H1 (cell line): ENCODE data around the gene ADGRG1. TPM values are rescaled to one million over a fixed set of nuclear protein-coding genes. Genes with fewer than 3 reads are reported as not detected.
A peak's percentile ranks its signal among the peaks of the same experiment; 100 is the strongest.

ENCODE experiments used
- CTCF ChIA-PET: fragments of 300-600 bp; sonication (Branson Sonifier 250); formaldehyde crosslinking; loops from one replicate; lab custom pipeline; 2021; ENCODE audit not compliant: partially characterized antibody; lab: Charles Lee
- POLR2A ChIA-PET: fragments of 300-600 bp; sonication (Branson Sonifier 250); formaldehyde crosslinking; loops from one replicate; lab custom pipeline; 2021; ENCODE audit warnings: inconsistent platforms; ENCODE audit not compliant: partially characterized antibody; lab: Charles Lee
- DNase-seq, 2 experiments: peaks; one replicate each; pipeline versions ENCODE4 v3.0.0 to v3.0.0-alpha.2; 2010 to 2022; ENCODE audit warnings: low spot score in 2 of 2, low read depth in 1 of 2, mixed read lengths in 1 of 2
- FAIRE-seq: peaks from 2 replicates; lab custom pipeline; 2011; peaks lifted over from hg19 to GRCh38; lab: Jason Lieb, UNC
- H2AFZ ChIP-seq: 2 replicates; pipeline ENCODE4 v1.8.1; 2012; ENCODE audit warnings: low read length, inconsistent platforms
- H2AK5ac ChIP-seq: 2 replicates; pipeline ENCODE4 v1.6.1; 2013; ENCODE audit warnings: low read depth, low read length
- H2BK120ac ChIP-seq: replicated peaks from 2 replicates; pipeline ENCODE3; 2013; ENCODE audit warnings: low read depth, low read length, inconsistent platforms
- H2BK12ac ChIP-seq: 2 replicates; pipeline ENCODE4 v1.6.1; 2013; ENCODE audit warnings: low read depth, low read length
- H2BK15ac ChIP-seq: 2 replicates; pipeline ENCODE4 v1.6.1; 2013; ENCODE audit warnings: low read length
- H2BK20ac ChIP-seq: 2 replicates; pipeline ENCODE4 v1.6.1; 2013; ENCODE audit warnings: low read length
- H2BK5ac ChIP-seq: 2 replicates; pipeline ENCODE4 v1.6.1; 2013; ENCODE audit warnings: low read depth, low read length
- H3K14ac ChIP-seq: 2 replicates; pipeline ENCODE4 v1.6.1; 2013; ENCODE audit warnings: inconsistent platforms; ENCODE audit not compliant: insufficient read length
- H3K18ac ChIP-seq: 2 replicates; pipeline ENCODE4 v1.6.1; 2013; ENCODE audit warnings: low read length; ENCODE audit errors: extremely low read depth
- H3K23ac ChIP-seq: 2 replicates; pipeline ENCODE4 v1.6.1; 2013; ENCODE audit warnings: inconsistent platforms; ENCODE audit not compliant: insufficient read length
- H3K23me2 ChIP-seq: 2 replicates; pipeline ENCODE4 v1.6.1; 2013; ENCODE audit warnings: low read depth, low read length
- H3K27ac ChIP-seq: 2 replicates; pipeline ENCODE4 v1.6.1; 2011; ENCODE audit warnings: low read depth, low read length, inconsistent platforms
- H3K27me3 ChIP-seq, 4 experiments: replicated peaks in 1 of 4; 1 replicate in 1 of 4; 2 replicates in 3 of 4; pipeline versions ENCODE4 v1.6.1 to v1.8.1; 2011 to 2013; ENCODE audit warnings: low read length in 3 of 4, mild to moderate bottlenecking in 3 of 4, inconsistent platforms in 2 of 4, mixed read lengths in 2 of 4, moderate library complexity in 1 of 4; ENCODE audit not compliant: control insufficient read depth in 3 of 4, insufficient read depth in 3 of 4; ENCODE audit errors: extremely low read depth in 1 of 4
- H3K36me3 ChIP-seq, 4 experiments: 2 replicates each; pipeline versions ENCODE4 v1.6.1 to v1.8.1; 2011 to 2013; ENCODE audit warnings: mild to moderate bottlenecking in 4 of 4, low read length in 3 of 4, moderate library complexity in 2 of 4, control low read depth in 1 of 4, inconsistent platforms in 1 of 4; ENCODE audit not compliant: insufficient read depth in 4 of 4, control insufficient read depth in 2 of 4
- H3K4ac ChIP-seq: replicated peaks from 2 replicates; pipeline ENCODE3; 2013; ENCODE audit warnings: low read length, low read depth, mixed read lengths, inconsistent platforms; ENCODE audit not compliant: insufficient read length
- H3K4me1 ChIP-seq, 4 experiments: replicated peaks in 1 of 4; 1 replicate in 1 of 4; 2 replicates in 3 of 4; pipeline versions ENCODE4 v1.6.1 to v1.8.1; 2011 to 2013; ENCODE audit warnings: low read length in 3 of 4, inconsistent platforms in 2 of 4, mixed read lengths in 1 of 4; ENCODE audit not compliant: insufficient read depth in 4 of 4, control insufficient read depth in 3 of 4
- H3K4me2 ChIP-seq, 2 experiments: 2 replicates each; pipeline versions ENCODE4 v1.6.1 to v1.8.1; 2011 to 2013; ENCODE audit warnings: low read depth in 2 of 2, low read length in 2 of 2, control low read depth in 1 of 2, inconsistent platforms in 1 of 2, mild to moderate bottlenecking in 1 of 2; ENCODE audit not compliant: insufficient read depth in 1 of 2
- H3K4me3 ChIP-seq, 4 experiments: fragments of 200-600, 300-600 bp in 1 of 4; sonication (generic), shearing (Covaris generic), sonication (Bioruptor Twin) in 1 of 4; 2 replicates each; pipeline versions ENCODE4 v1.5.1 to v1.8.1; 2011 to 2016; ENCODE audit warnings: low read length in 4 of 4, low read depth in 3 of 4, control low read depth in 2 of 4, inconsistent platforms in 2 of 4, mild to moderate bottlenecking in 2 of 4, mixed read lengths in 1 of 4, moderate library complexity in 1 of 4; ENCODE audit not compliant: insufficient read depth in 2 of 4; ENCODE audit errors: extremely low read depth in 1 of 4
- H3K56ac ChIP-seq: replicated peaks from 2 replicates; pipeline ENCODE3; 2013; ENCODE audit warnings: low read depth, mild to moderate bottlenecking, mixed read lengths, low read length, inconsistent platforms; ENCODE audit not compliant: insufficient read length
- H3K79me1 ChIP-seq: 2 replicates; pipeline ENCODE4 v1.6.1; 2013; ENCODE audit warnings: low read depth, low read length, control low read depth
- H3K79me2 ChIP-seq, 2 experiments: 2 replicates each; pipeline versions ENCODE4 v1.6.1 to v1.8.1; 2012 to 2013; ENCODE audit warnings: low read length in 2 of 2, mild to moderate bottlenecking in 2 of 2, inconsistent platforms in 1 of 2; ENCODE audit not compliant: insufficient read depth in 2 of 2, control insufficient read depth in 1 of 2
- H3K9ac ChIP-seq, 4 experiments: replicated peaks in 1 of 4; 1 replicate in 1 of 4; 2 replicates in 3 of 4; pipeline versions ENCODE4 v1.6.1 to v1.8.1; 2011 to 2013; ENCODE audit warnings: low read depth in 3 of 4, low read length in 3 of 4, control low read depth in 2 of 4, mild to moderate bottlenecking in 2 of 4, moderate library complexity in 2 of 4, inconsistent platforms in 1 of 4; ENCODE audit errors: extremely low read depth in 1 of 4
- H3K9me3 ChIP-seq, 2 experiments: 2 replicates each; pipeline versions ENCODE4 v1.6.1 to v1.8.1; 2012 to 2013; ENCODE audit warnings: mild to moderate bottlenecking in 2 of 2, moderate library complexity in 2 of 2, control low read depth in 1 of 2, inconsistent platforms in 1 of 2, low read depth in 1 of 2, low read length in 1 of 2, mixed read lengths in 1 of 2; ENCODE audit not compliant: insufficient read depth in 2 of 2
- H4K20me1 ChIP-seq, 2 experiments: replicated peaks in 1 of 2; 2 replicates each; pipeline versions ENCODE3 to v1.8.1; 2011 to 2013; ENCODE audit warnings: inconsistent platforms in 2 of 2, low read length in 2 of 2, mild to moderate bottlenecking in 1 of 2; ENCODE audit not compliant: insufficient read depth in 2 of 2, control insufficient read depth in 1 of 2
- H4K5ac ChIP-seq: 2 replicates; pipeline ENCODE4 v1.6.1; 2013; ENCODE audit warnings: low read length, low read depth, mixed read lengths, inconsistent platforms; ENCODE audit not compliant: insufficient read length
- H4K8ac ChIP-seq: 2 replicates; pipeline ENCODE4 v1.8.0; 2013; ENCODE audit warnings: mild to moderate bottlenecking, moderate library complexity, low read length, inconsistent platforms; ENCODE audit not compliant: insufficient read depth; ENCODE audit errors: extremely low read depth
- H4K91ac ChIP-seq: replicated peaks from 2 replicates; pipeline ENCODE3; 2013; ENCODE audit warnings: low read length, mixed read lengths, inconsistent platforms; ENCODE audit not compliant: insufficient read length
- KDM1A ChIP-seq: fragments of 200-600, 300-600 bp; sonication (generic); IDR thresholded peaks from 2 replicates; pipeline ENCODE4 v1.7.1; 2016; ENCODE audit warnings: mild to moderate bottlenecking, low read length, borderline replicate concordance
- PHF8 ChIP-seq: fragments of 200-600 bp; sonication (generic); conservative IDR thresholded peaks from 2 replicates; pipeline ENCODE4 v1.7.1; 2012; ENCODE audit warnings: low read depth, mild to moderate bottlenecking, inconsistent platforms, low read length, moderate library complexity
- WGBS, 2 experiments: shearing (Covaris generic) in 1 of 2; methylation state at CpG; one replicate each; pipeline versions ENCODE4 v1.1.6 to v1.1.7; 2013 to 2015; ENCODE audit warnings: low lambda C conversion rate in 2 of 2, mixed read lengths in 2 of 2, inconsistent platforms in 1 of 2, low coverage in 1 of 2, missing lambda C conversion rate in 1 of 2; ENCODE audit not compliant: insufficient replicate concordance in 2 of 2, insufficient coverage in 1 of 2, insufficient read length in 1 of 2; ENCODE audit errors: extremely low coverage in 1 of 2, missing lambda C conversion rate in 1 of 2; 5-methylcytosine and 5-hydroxymethylcytosine counted together
- polyA plus RNA-seq, 7 experiments: library from polyadenylated mRNA; depleted of rRNA in 3 of 7; stranded (reverse) in 5 of 7; unstranded in 2 of 7; fragments of >200 nt in 5 of 7; fragments of 200-250 nt in 2 of 7; gene quantifications; 1 replicate in 5 of 7; 2 replicates in 1 of 7; 4 replicates in 1 of 7; pipeline versions ENCODE4 v1.2.1 to v1.2.3, GENCODE V29; 2011 to 2013; ENCODE audit warnings: missing spikeins in 2 of 7, mixed read lengths in 2 of 7
- total RNA-seq: library from RNA; stranded (reverse); fragmentation: NEBNext Ultra II Directional; extraction: Animal tissue kit (Norgen Biotek cat#: 25700); gene quantifications from 2 replicates; pipeline ENCODE4 v1.2.1, GENCODE V29; 2021

ADGRG1 gene
- total and polyA plus RNA-seq, 2 of the 8 experiments (the other 6 are each of a cell fraction or from before 2014, with no cell fraction given): 1.3 to 2.6 TPM

- no peaks in the 10 kb centered on the region for H3K79me2 ChIP-seq
- H3K36me3 ChIP-seq: no peaks in the 10 kb centered on the region
- no peaks in the 10 kb centered on the region for H3K23me2 ChIP-seq
- H4K20me1 ChIP-seq: no peaks in the 10 kb centered on the region
- no peak overlapping the region for H4K5ac ChIP-seq
- FAIRE-seq: no peak
- no peaks in the 10 kb centered on the region for H3K27me3 ChIP-seq
- no peak overlapping the region for H3K14ac ChIP-seq
- ChIA-PET POLR2A (interaction anchor here (1.2 kb wide), 1 partner anchor 19 kb away, joined by 3 read pairs; no protein-coding TSS in a partner anchor), CTCF (interaction anchor here (1.5 kb wide), 2 partner anchors 11 to 65 kb away, joined by 4 read pairs; no protein-coding TSS in a partner anchor)
- no peak overlapping the region for H3K18ac ChIP-seq
- H3K4me3 ChIP-seq: no peak overlapping the region
- H2BK15ac ChIP-seq: no peak overlapping the region
- no peak overlapping the region for H3K4ac ChIP-seq
- no peak overlapping the region for H2BK12ac ChIP-seq
- H2AFZ ChIP-seq: no peak overlapping the region
- DNase-seq: no peak
- no peak overlapping the region for H3K56ac ChIP-seq
- H3K9ac ChIP-seq: no peak overlapping the region
- no peak for TF ChIP-seq PHF8
- peak; percentile 70; the same call in 1 of the 2 replicates for TF ChIP-seq KDM1A
- H3K79me1 ChIP-seq: no peaks in the 10 kb centered on the region
- H2BK5ac ChIP-seq: no peak overlapping the region
- no peak overlapping the region for H3K27ac ChIP-seq
- H2BK20ac ChIP-seq: no peak overlapping the region
- no peak overlapping the region for H2BK120ac ChIP-seq
- no peak overlapping the region for H3K4me2 ChIP-seq
- no peak overlapping the region for H3K23ac ChIP-seq
- WGBS, 2 experiments: 89% methylated on average over 9 of the region's 11 CpGs; no CpG with 5 or more reads in 1 of the 2 experiments
- peaks cover 0 to 3% (median 0%) of the 10 kb centered on the region in 4 experiments; a peak in 3 of 7 replicates for H3K4me1 ChIP-seq
- H4K8ac ChIP-seq: peak overlapping the region; percentile 78
- H3K9me3 ChIP-seq: no peaks in the 10 kb centered on the region
- H2AK5ac ChIP-seq: no peak overlapping the region
- H4K91ac ChIP-seq: no peak overlapping the region
Measured at GRCh38 chr16:57656342-57656955, 28.0 kb downstream of the ADGRG1 start.
